GM19324 (cell line): ENCODE results near the gene CCDC57.
A peak's percentile ranks its signal among the peaks of the same experiment; 100 is the strongest.

Source experiments
- ATAC-seq: cut with Tn5 transposase; IDR thresholded peaks from one replicate; pipeline ENCODE4 v1.9.1; 2021; ENCODE audit warnings: mild to moderate bottlenecking, moderate library complexity; ENCODE audit not compliant: unreplicated experiment, low FRiP score

CCDC57 gene

GRCh38 chr17:82112181-82112913 is 100.3 kb downstream of the CCDC57 start:
- ATAC-seq = no peak

GRCh38 chr17:82110298-82110697 is 102.3 kb downstream of the CCDC57 start:
- ATAC-seq = no peak

GRCh38 chr17:82108961-82109475 is 103.6 kb downstream of the CCDC57 start:
- ATAC-seq = no peak

GRCh38 chr17:82108496-82108945 is 104.1 kb downstream of the CCDC57 start:
- ATAC-seq = no peak

- no peak for ATAC-seq
Measured at GRCh38 chr17:82108038-82108437, 104.6 kb downstream of the CCDC57 start.

- ATAC-seq = no peak
Measured at GRCh38 chr17:82107341-82107860, 105.2 kb downstream of the CCDC57 start.

GRCh38 chr17:82106688-82107305 is 105.8 kb downstream of the CCDC57 start:
- ATAC-seq = peak; percentile 3

- peak; percentile 72 for ATAC-seq
Measured at GRCh38 chr17:82105882-82106687, 106.6 kb downstream of the CCDC57 start.

- ATAC-seq = no peak
Measured at GRCh38 chr17:82105417-82105881, 107.2 kb downstream of the CCDC57 start.

GRCh38 chr17:82104797-82105416 is 107.7 kb downstream of the CCDC57 start:
- ATAC-seq = no peak

GRCh38 chr17:82103553-82104451 is 108.8 kb downstream of the CCDC57 start:
- ATAC-seq = no peak

- no peak for ATAC-seq
Measured at GRCh38 chr17:82101767-82102679, 110.6 kb downstream of the CCDC57 start.

- no peak for ATAC-seq
Measured at GRCh38 chr17:82101301-82101715, 111.3 kb downstream of the CCDC57 start.

- no peak for ATAC-seq
Measured at GRCh38 chr17:82100502-82101298, 111.9 kb downstream of the CCDC57 start.

GRCh38 chr17:82098939-82099763 is 113.5 kb downstream of the CCDC57 start:
- peak; percentile 13 for ATAC-seq

GRCh38 chr17:82098169-82098938 is 114.3 kb downstream of the CCDC57 start, which contains the start of gene FASN:
Gene FASN, minus strand, starts transcription at chr17:82098236. Its CDS starts 1,791 bp downstream, at chr17:82096445.
- ATAC-seq = peak; percentile 71
